H1 (cell line): Measurements from ENCODE around the gene RFX1. TPM values are rescaled to one million over a fixed set of nuclear protein-coding genes. Genes with fewer than 3 reads are reported as not detected.

Experiments
- CTCF ChIA-PET: fragments of 300-600 bp; sonication (Branson Sonifier 250); formaldehyde crosslinking; loops from one replicate; lab custom pipeline; 2021; ENCODE audit not compliant: partially characterized antibody; lab: Charles Lee
- POLR2A ChIA-PET: fragments of 300-600 bp; sonication (Branson Sonifier 250); formaldehyde crosslinking; loops from one replicate; lab custom pipeline; 2021; ENCODE audit warnings: inconsistent platforms; ENCODE audit not compliant: partially characterized antibody; lab: Charles Lee
- DNase-seq, 2 experiments: peaks; one replicate each; pipeline versions ENCODE4 v3.0.0 to v3.0.0-alpha.2; 2010 to 2022; ENCODE audit warnings: low spot score in 2 of 2, low read depth in 1 of 2, mixed read lengths in 1 of 2
- FAIRE-seq: peaks from 2 replicates; lab custom pipeline; 2011; peaks lifted over from hg19 to GRCh38; lab: Jason Lieb, UNC
- H2AFZ ChIP-seq: 2 replicates; pipeline ENCODE4 v1.8.1; 2012; ENCODE audit warnings: low read length, inconsistent platforms
- H2AK5ac ChIP-seq: 2 replicates; pipeline ENCODE4 v1.6.1; 2013; ENCODE audit warnings: low read depth, low read length
- H2BK120ac ChIP-seq: replicated peaks from 2 replicates; pipeline ENCODE3; 2013; ENCODE audit warnings: low read depth, low read length, inconsistent platforms
- H2BK12ac ChIP-seq: 2 replicates; pipeline ENCODE4 v1.6.1; 2013; ENCODE audit warnings: low read depth, low read length
- H2BK15ac ChIP-seq: 2 replicates; pipeline ENCODE4 v1.6.1; 2013; ENCODE audit warnings: low read length
- H2BK20ac ChIP-seq: 2 replicates; pipeline ENCODE4 v1.6.1; 2013; ENCODE audit warnings: low read length
- H2BK5ac ChIP-seq: 2 replicates; pipeline ENCODE4 v1.6.1; 2013; ENCODE audit warnings: low read depth, low read length
- H3K14ac ChIP-seq: 2 replicates; pipeline ENCODE4 v1.6.1; 2013; ENCODE audit warnings: inconsistent platforms; ENCODE audit not compliant: insufficient read length
- H3K18ac ChIP-seq: 2 replicates; pipeline ENCODE4 v1.6.1; 2013; ENCODE audit warnings: low read length; ENCODE audit errors: extremely low read depth
- H3K23ac ChIP-seq: 2 replicates; pipeline ENCODE4 v1.6.1; 2013; ENCODE audit warnings: inconsistent platforms; ENCODE audit not compliant: insufficient read length
- H3K23me2 ChIP-seq: 2 replicates; pipeline ENCODE4 v1.6.1; 2013; ENCODE audit warnings: low read depth, low read length
- H3K27ac ChIP-seq: 2 replicates; pipeline ENCODE4 v1.6.1; 2011; ENCODE audit warnings: low read depth, low read length, inconsistent platforms
- H3K27me3 ChIP-seq, 4 experiments: replicated peaks in 1 of 4; 1 replicate in 1 of 4; 2 replicates in 3 of 4; pipeline versions ENCODE4 v1.6.1 to v1.8.1; 2011 to 2013; ENCODE audit warnings: low read length in 3 of 4, mild to moderate bottlenecking in 3 of 4, inconsistent platforms in 2 of 4, mixed read lengths in 2 of 4, moderate library complexity in 1 of 4; ENCODE audit not compliant: control insufficient read depth in 3 of 4, insufficient read depth in 3 of 4; ENCODE audit errors: extremely low read depth in 1 of 4
- H3K36me3 ChIP-seq, 4 experiments: 2 replicates each; pipeline versions ENCODE4 v1.6.1 to v1.8.1; 2011 to 2013; ENCODE audit warnings: mild to moderate bottlenecking in 4 of 4, low read length in 3 of 4, moderate library complexity in 2 of 4, control low read depth in 1 of 4, inconsistent platforms in 1 of 4; ENCODE audit not compliant: insufficient read depth in 4 of 4, control insufficient read depth in 2 of 4
- H3K4ac ChIP-seq: replicated peaks from 2 replicates; pipeline ENCODE3; 2013; ENCODE audit warnings: low read length, low read depth, mixed read lengths, inconsistent platforms; ENCODE audit not compliant: insufficient read length
- H3K4me1 ChIP-seq, 4 experiments: replicated peaks in 1 of 4; 1 replicate in 1 of 4; 2 replicates in 3 of 4; pipeline versions ENCODE4 v1.6.1 to v1.8.1; 2011 to 2013; ENCODE audit warnings: low read length in 3 of 4, inconsistent platforms in 2 of 4, mixed read lengths in 1 of 4; ENCODE audit not compliant: insufficient read depth in 4 of 4, control insufficient read depth in 3 of 4
- H3K4me2 ChIP-seq, 2 experiments: 2 replicates each; pipeline versions ENCODE4 v1.6.1 to v1.8.1; 2011 to 2013; ENCODE audit warnings: low read depth in 2 of 2, low read length in 2 of 2, control low read depth in 1 of 2, inconsistent platforms in 1 of 2, mild to moderate bottlenecking in 1 of 2; ENCODE audit not compliant: insufficient read depth in 1 of 2
- H3K4me3 ChIP-seq, 4 experiments: fragments of 200-600, 300-600 bp in 1 of 4; sonication (generic), shearing (Covaris generic), sonication (Bioruptor Twin) in 1 of 4; 2 replicates each; pipeline versions ENCODE4 v1.5.1 to v1.8.1; 2011 to 2016; ENCODE audit warnings: low read length in 4 of 4, low read depth in 3 of 4, control low read depth in 2 of 4, inconsistent platforms in 2 of 4, mild to moderate bottlenecking in 2 of 4, mixed read lengths in 1 of 4, moderate library complexity in 1 of 4; ENCODE audit not compliant: insufficient read depth in 2 of 4; ENCODE audit errors: extremely low read depth in 1 of 4
- H3K56ac ChIP-seq: replicated peaks from 2 replicates; pipeline ENCODE3; 2013; ENCODE audit warnings: low read depth, mild to moderate bottlenecking, mixed read lengths, low read length, inconsistent platforms; ENCODE audit not compliant: insufficient read length
- H3K79me1 ChIP-seq: 2 replicates; pipeline ENCODE4 v1.6.1; 2013; ENCODE audit warnings: low read depth, low read length, control low read depth
- H3K79me2 ChIP-seq, 2 experiments: 2 replicates each; pipeline versions ENCODE4 v1.6.1 to v1.8.1; 2012 to 2013; ENCODE audit warnings: low read length in 2 of 2, mild to moderate bottlenecking in 2 of 2, inconsistent platforms in 1 of 2; ENCODE audit not compliant: insufficient read depth in 2 of 2, control insufficient read depth in 1 of 2
- H3K9ac ChIP-seq, 4 experiments: replicated peaks in 1 of 4; 1 replicate in 1 of 4; 2 replicates in 3 of 4; pipeline versions ENCODE4 v1.6.1 to v1.8.1; 2011 to 2013; ENCODE audit warnings: low read depth in 3 of 4, low read length in 3 of 4, control low read depth in 2 of 4, mild to moderate bottlenecking in 2 of 4, moderate library complexity in 2 of 4, inconsistent platforms in 1 of 4; ENCODE audit errors: extremely low read depth in 1 of 4
- H3K9me3 ChIP-seq, 2 experiments: 2 replicates each; pipeline versions ENCODE4 v1.6.1 to v1.8.1; 2012 to 2013; ENCODE audit warnings: mild to moderate bottlenecking in 2 of 2, moderate library complexity in 2 of 2, control low read depth in 1 of 2, inconsistent platforms in 1 of 2, low read depth in 1 of 2, low read length in 1 of 2, mixed read lengths in 1 of 2; ENCODE audit not compliant: insufficient read depth in 2 of 2
- H4K20me1 ChIP-seq, 2 experiments: replicated peaks in 1 of 2; 2 replicates each; pipeline versions ENCODE3 to v1.8.1; 2011 to 2013; ENCODE audit warnings: inconsistent platforms in 2 of 2, low read length in 2 of 2, mild to moderate bottlenecking in 1 of 2; ENCODE audit not compliant: insufficient read depth in 2 of 2, control insufficient read depth in 1 of 2
- H4K5ac ChIP-seq: 2 replicates; pipeline ENCODE4 v1.6.1; 2013; ENCODE audit warnings: low read length, low read depth, mixed read lengths, inconsistent platforms; ENCODE audit not compliant: insufficient read length
- H4K8ac ChIP-seq: 2 replicates; pipeline ENCODE4 v1.8.0; 2013; ENCODE audit warnings: mild to moderate bottlenecking, moderate library complexity, low read length, inconsistent platforms; ENCODE audit not compliant: insufficient read depth; ENCODE audit errors: extremely low read depth
- H4K91ac ChIP-seq: replicated peaks from 2 replicates; pipeline ENCODE3; 2013; ENCODE audit warnings: low read length, mixed read lengths, inconsistent platforms; ENCODE audit not compliant: insufficient read length
- PHF8 ChIP-seq: fragments of 200-600 bp; sonication (generic); conservative IDR thresholded peaks from 2 replicates; pipeline ENCODE4 v1.7.1; 2012; ENCODE audit warnings: low read depth, mild to moderate bottlenecking, inconsistent platforms, low read length, moderate library complexity
- WGBS, 2 experiments: shearing (Covaris generic) in 1 of 2; methylation state at CpG; one replicate each; pipeline versions ENCODE4 v1.1.6 to v1.1.7; 2013 to 2015; ENCODE audit warnings: low lambda C conversion rate in 2 of 2, mixed read lengths in 2 of 2, inconsistent platforms in 1 of 2, low coverage in 1 of 2, missing lambda C conversion rate in 1 of 2; ENCODE audit not compliant: insufficient replicate concordance in 2 of 2, insufficient coverage in 1 of 2, insufficient read length in 1 of 2; ENCODE audit errors: extremely low coverage in 1 of 2, missing lambda C conversion rate in 1 of 2; 5-methylcytosine and 5-hydroxymethylcytosine counted together
- polyA plus RNA-seq, 7 experiments: library from polyadenylated mRNA; depleted of rRNA in 3 of 7; stranded (reverse) in 5 of 7; unstranded in 2 of 7; fragments of >200 nt in 5 of 7; fragments of 200-250 nt in 2 of 7; gene quantifications; 1 replicate in 5 of 7; 2 replicates in 1 of 7; 4 replicates in 1 of 7; pipeline versions ENCODE4 v1.2.1 to v1.2.3, GENCODE V29; 2011 to 2013; ENCODE audit warnings: missing spikeins in 2 of 7, mixed read lengths in 2 of 7
- total RNA-seq: library from RNA; stranded (reverse); fragmentation: NEBNext Ultra II Directional; extraction: Animal tissue kit (Norgen Biotek cat#: 25700); gene quantifications from 2 replicates; pipeline ENCODE4 v1.2.1, GENCODE V29; 2021

RFX1 gene
- total and polyA plus RNA-seq, 2 of the 8 experiments (the other 6 are each of a cell fraction or from before 2014, with no cell fraction given) = 4.9 to 17.0 TPM

GRCh38 chr19:13993590-13994300 is 12.4 kb downstream of the RFX1 start:
- H3K23ac ChIP-seq = no peak overlapping the region
- no peak overlapping the region for H3K18ac ChIP-seq
- H3K4me2 ChIP-seq = no peak overlapping the region
- H3K4ac ChIP-seq = no peak overlapping the region
- FAIRE-seq (no peak), DNase-seq (no peak)
- no peak overlapping the region; a peak in 1 of 7 replicates for H3K9ac ChIP-seq
- no peak overlapping the region for H4K8ac ChIP-seq
- H2BK12ac ChIP-seq = no peak overlapping the region
- H2BK5ac ChIP-seq = no peak overlapping the region
- peaks cover 6% of the 10 kb centered on the region; the same call in 1 of the 2 replicates for H3K79me1 ChIP-seq
- H4K5ac ChIP-seq = no peak overlapping the region
- H4K91ac ChIP-seq = no peak overlapping the region
- 86% methylated on average over 8 of the region's 22 CpGs; no CpG with 5 or more reads in 1 of the 2 experiments for WGBS, 2 experiments
- CTCF ChIA-PET = interaction anchor here (0.6 to 4.2 kb wide), 7 partner anchors 9 to 309 kb away, joined by 3 to 14 read pairs (median 5); no protein-coding TSS in a partner anchor
- H2BK120ac ChIP-seq = no peak overlapping the region
- H4K20me1 ChIP-seq = peaks cover 3% of the 10 kb centered on the region in 2 experiments
- TF ChIP-seq PHF8 = no peak
- H3K79me2 ChIP-seq = no peaks in the 10 kb centered on the region; a peak in 1 of 4 replicates
- H2BK15ac ChIP-seq = no peak overlapping the region
- H3K4me1 ChIP-seq = peaks cover 0 to 6% (median 2%) of the 10 kb centered on the region in 4 experiments; a peak in 5 of 7 replicates
- H3K56ac ChIP-seq = no peak overlapping the region
- H3K4me3 ChIP-seq = no peak overlapping the region
- no peak overlapping the region for H3K14ac ChIP-seq
- no peak overlapping the region for H2BK20ac ChIP-seq
- peak overlapping the region; percentile 45; the same call in 1 of the 2 replicates for H3K27ac ChIP-seq
- H3K27me3 ChIP-seq = no peaks in the 10 kb centered on the region
- no peaks in the 10 kb centered on the region; a peak in 2 of 8 replicates for H3K36me3 ChIP-seq
- no peak overlapping the region for H2AK5ac ChIP-seq
- peaks cover under 1 to 4% of the 10 kb centered on the region in 2 experiments; a peak in 3 of 4 replicates for H3K9me3 ChIP-seq
- no peak overlapping the region for H2AFZ ChIP-seq
- H3K23me2 ChIP-seq = no peaks in the 10 kb centered on the region
- POLR2A ChIA-PET = interaction anchor here (0.6 to 3.4 kb wide), 5 partner anchors 9 to 166 kb away, joined by 3 to 12 read pairs (median 5); partner anchors contain the start of gene RFX1
